ENCODE results near the gene LONP2. TPM values are rescaled to one million over a fixed set of nuclear protein-coding genes. Genes with fewer than 3 reads are reported as not detected.
A peak's percentile ranks its signal among the peaks of the same experiment; 100 is the strongest.
"Not testable (repeated sequence)": the region's sequence is repeated elsewhere in the genome, so short reads cannot be mapped to it uniquely, and the experiment has no call there.

LONP2 gene
- total RNA-seq, 5 donors from 2014 or later (not counting 1 experiment from before 2014, with no cell fraction given): 69.9 to 92.9 (median 84.7) TPM

DNA sequence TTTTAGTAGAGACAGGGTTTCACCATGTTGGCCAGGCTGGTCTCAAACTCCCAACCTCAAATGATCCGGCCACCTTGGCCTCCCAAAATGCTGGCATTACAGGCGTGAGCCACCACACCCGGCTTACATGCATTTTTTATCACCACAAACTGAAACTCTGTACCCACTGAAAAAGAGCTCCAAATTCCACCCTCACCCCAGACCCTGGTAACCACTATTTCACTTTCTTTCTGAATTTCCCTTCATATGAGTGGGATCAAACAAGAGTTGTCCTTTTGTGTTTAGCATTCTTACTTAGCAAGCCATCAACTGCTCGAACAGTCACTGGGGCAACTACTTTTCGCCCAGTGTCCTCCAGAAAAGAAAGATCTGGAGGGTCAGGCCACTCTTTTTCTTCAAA lies 110.3 kb downstream of the LONP2 start:
- H3K36me3 Mint-ChIP-seq: peaks cover 20% of the 10 kb centered on the region
- H3K4me3 Mint-ChIP-seq; H3K4me1 Mint-ChIP-seq; H3K27ac ChIP-seq (ENCODE audit: low read length); H3K4me1 ChIP-seq (ENCODE audit: control insufficient read depth in 1 of 2, extremely low read depth in 1 of 2, insufficient read depth in 2 of 2, low read length in 2 of 2); H3K4me3 ChIP-seq (ENCODE audit: control insufficient read depth in 1 of 2, extremely low read depth in 1 of 2, low read length in 1 of 2); H3K27me3 ChIP-seq (replicated peaks in 1 of 2; ENCODE audit: control insufficient read depth in 2 of 2, extremely low read depth in 1 of 2, insufficient read depth in 2 of 2, low read length in 1 of 2); H3K27me3 Mint-ChIP-seq; H3K9me3 Mint-ChIP-seq; H3K27ac Mint-ChIP-seq; H3K9me3 ChIP-seq; DNase-seq; ATAC-seq (replicated peaks in 1 of 4): not testable (repeated sequence)
- peaks cover 0 to 32% of the 10 kb centered on the region in 2 donors for H3K36me3 ChIP-seq (ENCODE audit: control insufficient read depth in 2 of 2, extremely low read depth in 1 of 2, insufficient read depth in 1 of 2, low read length in 1 of 2)
- ChIA-PET POLR2A (interaction anchor here (0.6 to 1.3 kb wide), 3 partner anchors 9 to 269 kb away, joined by 3 to 12 read pairs (median 7); no protein-coding TSS in a partner anchor), CTCF (interaction anchor here (0.6 to 8.2 kb wide), 15 partner anchors 12 to 280 kb away, joined by 3 to 77 read pairs (median 4); no protein-coding TSS in a partner anchor)
- WGBS (ENCODE audit: insufficient coverage): 90% methylated on average over 3 of the region's 5 CpGs

DNA sequence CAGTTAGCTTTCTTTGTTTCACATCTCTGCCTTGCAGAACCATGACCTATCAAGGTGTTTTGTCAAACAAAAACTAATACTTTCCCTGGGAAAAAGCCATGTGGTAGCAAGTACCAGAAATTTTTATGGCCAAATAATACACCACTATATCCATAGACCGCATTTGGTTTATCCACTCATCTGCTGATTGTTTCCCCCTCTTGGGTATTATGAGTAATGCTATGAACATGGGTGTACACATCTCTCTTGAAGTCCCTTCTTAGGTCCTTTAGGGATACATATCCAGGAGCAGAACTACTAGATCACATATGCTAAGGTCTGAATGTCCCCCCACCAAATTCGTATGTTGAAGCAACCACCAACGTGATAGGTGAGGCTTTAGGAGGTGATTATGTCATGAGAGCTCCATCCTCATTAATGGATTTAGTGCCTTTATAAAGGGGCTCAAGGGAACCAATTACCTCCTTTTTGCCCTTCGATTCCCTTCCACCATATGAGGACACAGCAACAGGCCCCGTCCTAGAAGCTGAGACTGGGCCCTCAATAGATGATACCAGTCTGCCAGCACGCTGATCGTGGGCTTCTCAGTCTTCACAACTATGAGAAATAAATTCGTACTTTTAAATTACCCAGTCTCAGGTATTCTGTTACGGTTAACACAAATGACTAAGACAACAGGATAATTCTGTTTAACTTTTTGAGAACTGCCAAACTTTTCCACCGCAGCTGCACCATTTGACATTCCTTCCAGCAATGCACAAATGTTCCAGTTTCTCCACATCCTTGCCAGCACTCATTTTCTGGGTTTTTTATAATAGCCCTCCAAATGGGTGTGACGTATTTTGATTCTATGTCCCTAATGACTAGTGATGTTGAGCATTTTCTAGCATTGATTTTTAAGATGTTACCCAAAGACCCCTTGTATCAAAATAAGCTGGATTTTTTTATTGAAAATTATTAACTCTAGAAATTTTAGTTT lies 111.1 kb downstream of the LONP2 start:
- Histone ChIP-seq H3K4me1 (ENCODE audit: control insufficient read depth in 1 of 2, extremely low read depth in 1 of 2, insufficient read depth in 2 of 2, low read length in 2 of 2) (peaks cover 2 to 3% of the 10 kb centered on the region in 2 experiments), H3K36me3 (ENCODE audit: control insufficient read depth in 2 of 2, extremely low read depth in 1 of 2, insufficient read depth in 1 of 2, low read length in 1 of 2) (peaks cover 0 to 30% of the 10 kb centered on the region in 2 donors), H3K9me3 (no peaks in the 10 kb centered on the region), H3K4me3 (ENCODE audit: control insufficient read depth in 1 of 2, extremely low read depth in 1 of 2, low read length in 1 of 2) (no peak overlapping the region), H3K27ac (ENCODE audit: low read length) (no peak overlapping the region), H3K27me3 (replicated peaks in 1 of 2; ENCODE audit: control insufficient read depth in 2 of 2, extremely low read depth in 1 of 2, insufficient read depth in 2 of 2, low read length in 1 of 2) (no peaks in the 10 kb centered on the region)
- Mint-ChIP-seq H3K4me3 (no peak overlapping the region), H3K9me3 (no peaks in the 10 kb centered on the region), H3K27ac (no peak overlapping the region), H3K4me1 (peaks cover 7 to 10% (median 10%) of the 10 kb centered on the region in 3 donors), H3K27me3 (no peaks in the 10 kb centered on the region), H3K36me3 (peaks cover 15% of the 10 kb centered on the region)
- ChIA-PET CTCF (interaction anchor here (0.5 to 8.2 kb wide), 15 partner anchors 8 to 275 kb away, joined by 3 to 77 read pairs (median 4); no protein-coding TSS in a partner anchor), POLR2A (interaction anchor here in 1 of 2 donors (0.6 to 1.3 kb wide), 2 partner anchors 268 to 1384 kb away, joined by 4 to 12 read pairs; no protein-coding TSS in a partner anchor)
- 95% methylated on average over 6 of the region's 11 CpGs for WGBS (ENCODE audit: insufficient coverage)
- ATAC-seq (replicated peaks in 1 of 4): no peak
- DNase-seq: no peak

DNA sequence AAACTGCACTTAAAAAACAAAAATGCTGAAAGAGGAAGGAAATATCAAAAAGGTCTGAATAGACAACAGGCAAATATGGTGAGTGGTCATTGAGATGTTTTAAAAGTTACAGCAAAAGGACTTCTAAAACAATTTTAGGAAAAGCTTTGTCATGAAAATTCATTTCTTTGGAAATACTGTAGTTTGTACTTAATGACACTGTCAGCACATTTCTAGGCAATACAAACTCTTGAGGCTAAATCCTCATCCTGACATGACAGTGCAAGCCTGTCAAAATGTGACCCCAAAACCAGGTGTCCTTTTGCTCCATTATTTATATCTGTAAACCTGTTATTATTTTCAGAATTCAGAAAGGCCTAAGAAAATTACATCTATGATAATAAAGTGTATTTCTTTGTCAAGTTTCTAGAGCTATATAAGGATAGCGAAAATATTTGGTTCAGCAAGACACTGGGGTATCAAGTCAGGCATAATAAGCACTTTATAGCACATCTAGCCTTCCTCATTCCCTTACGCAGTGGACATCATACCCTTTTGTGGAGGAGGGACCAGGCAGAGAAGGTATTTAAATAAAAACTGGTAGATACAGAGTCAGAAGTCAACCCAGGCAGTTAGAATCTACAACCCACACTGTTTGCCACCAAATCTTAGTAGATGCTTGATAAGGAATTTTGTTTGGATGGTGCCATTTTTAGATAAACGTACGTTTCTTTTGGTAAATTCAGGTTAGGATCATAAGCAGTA lies 112.7 kb downstream of the LONP2 start:
- WGBS (ENCODE audit: insufficient coverage): no CpG with 5 or more reads among the region's 4 CpGs
- ChIA-PET POLR2A (interaction anchor here in 1 of 2 donors (0.7 kb wide), 1 partner anchor 37 kb away, joined by 4 read pairs; no protein-coding TSS in a partner anchor), CTCF (interaction anchor here (0.6 to 8.2 kb wide), 11 partner anchors 9 to 1156 kb away, joined by 3 to 77 read pairs (median 4); no protein-coding TSS in a partner anchor)
- Mint-ChIP-seq H3K27me3 (no peaks in the 10 kb centered on the region), H3K27ac (peak overlapping the region; percentile 58 to 69), H3K9me3 (no peaks in the 10 kb centered on the region), H3K36me3 (peaks cover 8% of the 10 kb centered on the region), H3K4me1 (peaks cover 7 to 13% (median 10%) of the 10 kb centered on the region in 3 donors), H3K4me3 (no peak overlapping the region)
- no peaks in the 10 kb centered on the region for H3K9me3 ChIP-seq
- H3K4me1 ChIP-seq (ENCODE audit: control insufficient read depth in 1 of 2, extremely low read depth in 1 of 2, insufficient read depth in 2 of 2, low read length in 2 of 2): peaks cover 2 to 3% of the 10 kb centered on the region in 2 experiments
- no peak for DNase-seq
- H3K27me3 ChIP-seq (replicated peaks in 1 of 2; ENCODE audit: control insufficient read depth in 2 of 2, extremely low read depth in 1 of 2, insufficient read depth in 2 of 2, low read length in 1 of 2): no peaks in the 10 kb centered on the region
- H3K36me3 ChIP-seq (ENCODE audit: control insufficient read depth in 2 of 2, extremely low read depth in 1 of 2, insufficient read depth in 1 of 2, low read length in 1 of 2): peaks cover 0 to 18% of the 10 kb centered on the region in 2 donors
- ATAC-seq (replicated peaks in 1 of 4): no peak
- no peak overlapping the region for H3K27ac ChIP-seq (ENCODE audit: low read length)
- H3K4me3 ChIP-seq (ENCODE audit: control insufficient read depth in 1 of 2, extremely low read depth in 1 of 2, low read length in 1 of 2): no peak overlapping the region

DNA sequence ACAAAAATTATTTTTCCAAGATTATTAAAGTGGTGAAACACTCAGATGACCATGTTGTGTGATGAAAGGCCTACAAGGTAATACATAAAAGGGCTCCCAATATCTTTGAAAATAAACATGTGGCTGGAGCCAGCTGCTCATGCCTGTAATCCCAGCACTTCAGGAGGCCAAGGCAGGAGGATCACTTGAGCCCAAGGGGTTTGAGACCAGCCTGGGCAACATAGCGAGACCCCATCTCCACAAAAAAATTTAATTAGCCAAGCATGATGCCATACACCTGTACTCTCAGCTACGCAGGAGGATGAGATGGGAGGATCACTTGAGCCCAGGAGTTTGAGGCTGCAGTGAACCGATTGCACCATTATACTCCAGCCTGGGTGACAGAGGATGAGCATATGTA lies 114.3 kb downstream of the LONP2 start:
- H3K9me3 ChIP-seq: no peaks in the 10 kb centered on the region
- peaks cover 0 to 15% of the 10 kb centered on the region in 2 donors for H3K36me3 ChIP-seq (ENCODE audit: control insufficient read depth in 2 of 2, extremely low read depth in 1 of 2, insufficient read depth in 1 of 2, low read length in 1 of 2)
- POLR2A ChIA-PET: interaction anchor here in 1 of 2 donors (0.6 kb wide), 1 partner anchor 120 kb away, joined by 3 read pairs; no protein-coding TSS in a partner anchor
- Mint-ChIP-seq H3K4me3 (no peak overlapping the region), H3K27ac (peak overlapping the region in 1 of 2 donors; percentile 48), H3K9me3 (no peaks in the 10 kb centered on the region), H3K36me3 (peaks cover 10% of the 10 kb centered on the region), H3K4me1 (peaks cover 9 to 15% (median 12%) of the 10 kb centered on the region in 3 donors), H3K27me3 (no peaks in the 10 kb centered on the region)
- no peak overlapping the region for H3K27ac ChIP-seq (ENCODE audit: low read length)
- no CpG with 5 or more reads among the region's 3 CpGs for WGBS (ENCODE audit: insufficient coverage)
- ATAC-seq (replicated peaks in 1 of 4) (no peak), DNase-seq (no peak)
- no peaks in the 10 kb centered on the region for H3K27me3 ChIP-seq (replicated peaks in 1 of 2; ENCODE audit: control insufficient read depth in 2 of 2, extremely low read depth in 1 of 2, insufficient read depth in 2 of 2, low read length in 1 of 2)
- no peak overlapping the region for H3K4me3 ChIP-seq (ENCODE audit: control insufficient read depth in 1 of 2, extremely low read depth in 1 of 2, low read length in 1 of 2)
- H3K4me1 ChIP-seq (ENCODE audit: control insufficient read depth in 1 of 2, extremely low read depth in 1 of 2, insufficient read depth in 2 of 2, low read length in 2 of 2): peaks cover 1 to 3% of the 10 kb centered on the region in 2 experiments
- CTCF ChIA-PET: interaction anchor here (2.3 to 8.2 kb wide), 2 partner anchors 264 to 265 kb away, joined by 6 to 77 read pairs; no protein-coding TSS in a partner anchor

DNA sequence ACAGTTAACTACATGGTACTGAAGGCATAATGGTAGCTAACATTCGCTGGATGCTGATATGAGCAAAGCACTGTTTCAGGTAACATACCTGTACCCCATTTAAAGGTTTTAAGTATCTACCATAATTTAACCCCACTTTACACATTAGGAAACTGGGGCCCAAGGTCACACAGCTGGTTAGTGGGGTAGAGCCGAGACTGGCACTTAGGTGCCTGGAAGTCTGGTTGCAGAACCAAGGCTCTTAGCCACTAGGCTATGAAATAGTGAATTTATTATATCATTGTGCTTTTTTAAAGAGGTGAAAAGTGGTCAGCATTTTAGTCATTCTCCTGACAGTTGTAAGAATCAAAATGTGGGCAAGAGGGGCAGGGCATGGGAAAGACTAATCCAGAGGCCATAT lies 115.9 kb downstream of the LONP2 start:
- DNase-seq (no peak), ATAC-seq (replicated peaks in 1 of 4) (no peak)
- H3K36me3 ChIP-seq (ENCODE audit: control insufficient read depth in 2 of 2, extremely low read depth in 1 of 2, insufficient read depth in 1 of 2, low read length in 1 of 2): peaks cover 0 to 12% of the 10 kb centered on the region in 2 donors
- no peaks in the 10 kb centered on the region for H3K4me1 ChIP-seq (ENCODE audit: control insufficient read depth in 1 of 2, extremely low read depth in 1 of 2, insufficient read depth in 2 of 2, low read length in 2 of 2)
- ChIA-PET POLR2A (no interaction called here), CTCF (interaction anchor here (0.6 to 1.0 kb wide), 5 partner anchors 12 to 1754 kb away, joined by 3 to 4 read pairs (median 3); no protein-coding TSS in a partner anchor)
- WGBS (ENCODE audit: insufficient coverage): no CpG with 5 or more reads among the region's 2 CpGs
- H3K9me3 ChIP-seq: no peaks in the 10 kb centered on the region
- Mint-ChIP-seq H3K9me3 (no peaks in the 10 kb centered on the region), H3K27me3 (no peaks in the 10 kb centered on the region), H3K27ac (no peak overlapping the region), H3K36me3 (peaks cover 6% of the 10 kb centered on the region), H3K4me1 (peaks cover 10 to 21% (median 13%) of the 10 kb centered on the region in 3 donors), H3K4me3 (no peak overlapping the region)
- no peak overlapping the region for H3K4me3 ChIP-seq (ENCODE audit: control insufficient read depth in 1 of 2, extremely low read depth in 1 of 2, low read length in 1 of 2)
- no peaks in the 10 kb centered on the region for H3K27me3 ChIP-seq (replicated peaks in 1 of 2; ENCODE audit: control insufficient read depth in 2 of 2, extremely low read depth in 1 of 2, insufficient read depth in 2 of 2, low read length in 1 of 2)
- no peak overlapping the region for H3K27ac ChIP-seq (ENCODE audit: low read length)
